Measurements from ENCODE around the gene TRPC4AP.

The TRPC4AP gene

DNA sequence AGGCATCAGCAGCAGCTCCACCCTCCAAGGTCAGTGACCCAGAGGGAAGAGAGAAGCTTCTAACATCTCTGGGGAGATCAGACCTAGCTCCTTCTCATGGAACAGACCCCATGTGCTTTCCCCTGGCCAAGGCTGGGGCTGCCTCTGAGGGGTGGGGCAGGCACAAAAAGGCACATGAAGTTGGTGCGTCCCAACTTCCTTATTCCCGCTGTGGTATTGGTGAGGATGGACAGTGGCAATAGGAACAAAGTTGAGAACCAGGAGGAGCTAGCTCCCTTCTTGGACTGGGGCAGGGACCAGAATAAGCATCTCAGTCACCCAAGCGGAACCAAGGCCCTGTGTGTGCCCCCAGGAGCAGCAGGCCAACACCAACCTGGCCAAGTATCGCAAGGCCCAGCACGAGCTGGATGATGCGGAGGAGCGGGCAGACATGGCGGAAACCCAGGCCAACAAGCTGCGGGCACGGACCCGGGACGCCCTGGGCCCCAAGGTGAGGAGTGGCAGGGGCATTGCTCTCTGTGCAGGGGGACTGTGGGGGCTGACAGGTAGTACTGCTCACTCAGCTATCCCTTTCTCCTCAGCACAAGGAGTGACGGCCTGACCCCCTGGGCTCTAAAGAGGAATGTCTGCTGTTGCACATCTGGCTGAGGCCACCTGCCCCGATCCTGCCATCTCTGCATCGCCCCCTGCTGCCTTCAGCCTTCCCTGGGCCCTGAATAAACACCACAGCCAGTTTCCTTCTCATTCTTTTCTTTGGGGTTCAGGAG, 90.8 kb downstream of the TRPC4AP start:
- no peak for DNase-seq (ENCODE audit: low spot score)

DNA sequence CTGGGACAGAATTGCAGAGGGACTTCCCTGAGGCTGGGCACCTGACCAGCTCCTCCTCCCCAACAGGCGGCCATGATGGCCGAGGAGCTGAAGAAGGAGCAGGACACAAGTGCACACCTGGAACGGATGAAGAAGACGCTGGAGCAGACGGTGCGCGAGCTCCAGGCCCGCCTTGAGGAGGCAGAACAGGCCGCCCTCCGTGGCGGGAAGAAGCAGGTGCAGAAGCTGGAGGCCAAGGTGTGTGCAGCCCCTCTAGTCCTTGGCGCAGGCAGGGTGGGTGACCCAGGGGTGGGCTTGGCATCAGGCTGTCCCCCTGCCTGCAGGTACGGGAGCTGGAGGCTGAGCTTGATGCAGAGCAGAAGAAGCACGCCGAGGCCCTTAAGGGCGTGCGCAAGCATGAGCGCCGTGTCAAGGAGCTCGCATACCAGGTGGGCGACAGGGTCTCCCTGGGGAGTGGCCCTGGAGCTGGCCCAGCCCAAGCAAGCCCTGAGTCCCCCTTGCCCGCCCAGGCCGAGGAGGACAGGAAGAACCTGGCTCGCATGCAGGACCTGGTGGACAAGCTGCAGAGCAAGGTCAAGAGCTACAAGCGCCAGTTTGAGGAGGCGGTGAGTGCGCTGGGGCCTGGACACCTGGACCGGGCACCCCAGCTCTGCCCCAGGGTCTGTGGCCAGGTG, 91.5 kb downstream of the TRPC4AP start:
- no peak for DNase-seq (ENCODE audit: low spot score)

DNA sequence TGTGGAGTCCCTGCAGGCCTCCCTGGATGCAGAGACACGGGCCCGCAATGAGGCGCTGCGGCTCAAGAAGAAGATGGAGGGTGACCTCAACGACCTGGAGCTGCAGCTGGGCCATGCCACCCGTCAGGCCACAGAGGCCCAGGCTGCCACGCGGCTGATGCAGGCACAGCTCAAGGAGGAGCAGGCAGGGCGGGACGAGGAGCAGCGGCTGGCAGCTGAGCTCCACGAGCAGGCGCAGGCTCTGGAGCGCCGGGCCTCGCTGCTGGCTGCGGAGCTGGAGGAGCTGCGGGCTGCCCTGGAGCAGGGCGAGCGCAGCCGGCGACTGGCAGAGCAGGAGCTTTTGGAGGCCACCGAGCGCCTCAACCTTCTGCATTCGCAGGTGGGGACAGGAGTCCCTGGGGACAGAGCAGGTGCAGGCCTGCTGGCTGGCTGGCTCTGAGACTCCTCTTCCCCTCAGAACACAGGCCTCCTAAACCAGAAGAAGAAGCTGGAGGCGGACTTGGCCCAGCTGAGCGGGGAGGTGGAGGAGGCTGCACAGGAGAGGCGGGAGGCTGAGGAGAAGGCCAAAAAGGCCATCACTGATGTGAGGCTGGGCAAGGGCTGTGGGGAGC, 92.2 kb downstream of the TRPC4AP start:
- DNase-seq (ENCODE audit: low spot score): no peak

DNA sequence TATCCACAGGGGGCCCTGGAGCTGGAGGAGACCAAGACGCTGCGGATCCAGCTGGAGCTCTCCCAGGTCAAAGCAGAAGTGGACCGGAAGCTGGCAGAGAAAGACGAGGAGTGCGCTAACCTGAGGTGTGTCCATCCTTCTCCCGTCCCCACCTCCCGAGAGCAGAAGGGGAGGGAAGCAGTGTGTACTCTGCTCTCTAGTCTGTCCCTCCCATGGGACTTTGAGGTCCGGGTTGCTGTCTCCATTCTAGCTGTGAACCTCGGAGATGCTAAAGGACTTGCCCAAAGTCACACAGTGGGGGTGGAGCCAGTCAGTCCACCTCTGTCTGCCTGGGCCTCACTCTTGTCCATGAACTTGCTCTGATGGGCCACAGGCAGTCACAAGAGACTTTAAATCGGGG, 92.8 kb downstream of the TRPC4AP start:
- DNase-seq (ENCODE audit: low spot score): no peak

DNA sequence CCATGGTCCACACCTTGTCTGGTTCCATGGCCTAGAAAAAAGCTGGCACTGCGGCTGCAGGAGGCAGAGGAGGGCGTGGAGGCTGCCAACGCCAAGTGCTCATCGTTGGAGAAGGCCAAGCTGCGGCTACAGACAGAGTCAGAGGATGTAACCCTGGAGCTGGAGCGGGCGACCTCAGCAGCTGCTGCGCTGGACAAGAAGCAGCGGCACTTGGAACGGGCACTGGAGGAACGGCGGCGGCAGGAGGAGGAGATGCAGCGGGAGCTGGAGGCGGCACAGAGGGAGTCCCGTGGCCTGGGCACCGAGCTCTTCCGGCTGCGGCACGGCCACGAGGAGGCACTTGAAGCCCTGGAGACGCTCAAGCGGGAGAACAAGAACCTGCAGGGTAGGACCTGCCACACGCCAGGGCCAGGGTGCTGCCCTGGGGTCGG, 93.6 kb downstream of the TRPC4AP start:
- no peak for DNase-seq (ENCODE audit: low spot score)

DNA sequence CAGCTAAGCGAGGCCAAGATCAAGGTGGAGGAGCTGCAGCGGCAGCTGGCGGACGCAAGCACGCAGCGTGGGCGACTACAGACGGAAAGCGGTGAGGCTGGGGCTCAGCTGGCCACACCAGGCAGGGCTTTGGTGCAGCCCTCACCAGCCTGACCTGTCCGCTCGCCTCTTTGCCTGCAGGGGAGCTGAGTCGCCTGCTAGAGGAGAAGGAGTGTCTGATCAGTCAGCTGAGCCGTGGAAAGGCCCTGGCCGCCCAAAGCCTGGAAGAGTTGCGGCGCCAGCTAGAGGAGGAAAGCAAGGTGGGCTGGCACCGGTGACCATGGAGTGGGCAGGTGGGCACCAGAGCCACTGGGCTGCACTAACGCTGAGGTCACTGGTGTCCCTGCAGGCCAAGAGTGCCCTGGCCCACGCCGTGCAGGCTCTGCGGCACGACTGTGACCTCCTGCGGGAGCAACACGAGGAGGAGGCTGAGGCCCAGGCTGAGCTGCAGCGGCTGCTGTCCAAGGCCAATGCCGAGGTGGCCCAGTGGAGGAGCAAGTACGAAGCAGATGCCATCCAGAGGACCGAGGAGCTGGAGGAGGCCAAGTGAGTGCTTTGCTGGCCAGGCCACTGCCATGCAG, 94.2 kb downstream of the TRPC4AP start:
- DNase-seq (ENCODE audit: low spot score): no peak

DNA sequence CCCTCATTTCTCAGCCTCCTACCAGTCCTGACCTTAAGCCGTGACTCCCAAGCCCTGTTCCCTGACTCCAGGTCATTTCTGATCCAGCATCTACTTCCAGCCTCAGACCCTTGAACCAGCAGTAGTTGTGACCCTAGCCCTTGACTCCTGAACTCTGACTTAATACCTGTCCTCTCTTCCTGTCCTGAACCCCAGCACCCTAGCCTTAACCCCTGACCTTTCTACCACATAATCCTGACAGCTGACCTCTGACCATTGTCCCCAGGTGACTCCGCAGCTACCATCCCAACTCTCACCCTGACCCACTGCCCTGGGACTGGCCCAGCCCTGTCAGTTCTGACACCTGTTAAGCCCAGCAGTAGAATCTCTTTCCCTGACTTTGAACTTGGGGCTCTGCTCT, 94.8 kb downstream of the TRPC4AP start:
- DNase-seq (ENCODE audit: low spot score): no peak

DNA sequence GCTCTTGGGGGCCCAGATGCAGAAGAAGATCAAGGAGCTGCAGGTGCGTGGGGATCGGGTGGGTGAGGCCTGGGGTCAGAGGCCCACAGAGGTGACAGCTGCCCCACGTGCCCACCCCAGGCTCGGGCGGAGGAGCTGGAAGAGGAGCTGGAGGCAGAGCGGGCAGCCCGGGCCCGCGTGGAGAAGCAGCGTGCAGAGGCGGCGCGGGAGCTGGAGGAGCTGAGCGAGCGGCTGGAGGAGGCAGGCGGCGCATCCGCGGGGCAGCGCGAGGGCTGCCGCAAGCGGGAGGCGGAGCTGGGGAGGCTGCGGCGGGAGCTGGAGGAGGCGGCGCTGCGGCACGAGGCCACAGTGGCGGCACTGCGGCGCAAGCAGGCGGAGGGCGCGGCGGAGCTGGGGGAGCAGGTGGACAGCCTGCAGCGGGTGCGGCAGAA, 95.5 kb downstream of the TRPC4AP start:
- DNase-seq (ENCODE audit: low spot score): no peak

DNA sequence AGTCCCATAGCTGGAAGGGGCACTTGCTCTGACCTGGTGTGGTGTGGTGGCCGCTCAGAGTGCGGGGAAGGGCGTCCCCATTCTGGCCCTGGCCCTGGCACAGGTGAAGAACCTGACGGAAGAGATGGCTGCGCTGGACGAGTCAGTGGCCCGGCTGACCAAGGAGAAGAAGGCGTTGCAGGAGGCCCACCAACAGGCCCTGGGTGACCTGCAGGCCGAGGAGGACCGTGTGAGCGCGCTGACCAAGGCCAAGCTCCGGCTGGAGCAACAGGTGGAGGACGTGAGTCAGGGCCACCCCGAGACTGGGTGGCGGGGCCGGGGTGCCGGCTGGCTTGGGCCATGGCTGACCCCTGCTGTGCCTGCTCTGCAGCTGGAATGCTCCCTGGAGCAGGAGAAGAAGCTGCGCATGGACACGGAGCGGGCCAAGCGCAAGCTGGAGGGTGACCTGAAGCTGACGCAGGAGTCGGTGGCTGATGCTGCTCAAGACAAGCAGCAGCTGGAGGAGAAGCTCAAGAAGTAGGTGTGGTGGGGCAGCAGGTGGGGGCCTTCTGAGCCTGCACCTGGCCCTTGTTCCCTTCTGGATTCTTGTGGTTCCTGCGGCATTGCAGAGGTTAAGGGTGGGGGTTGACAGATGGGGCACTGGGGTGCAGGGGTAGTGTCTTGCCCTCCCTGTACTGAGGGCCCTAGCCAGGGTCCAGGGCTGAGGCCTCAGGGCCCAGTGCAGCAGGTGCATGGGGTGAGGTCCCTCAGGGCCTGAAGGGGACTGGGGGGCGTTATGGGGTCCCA, 96.2 kb downstream of the TRPC4AP start:
- DNase-seq (ENCODE audit: low spot score): no peak

DNA sequence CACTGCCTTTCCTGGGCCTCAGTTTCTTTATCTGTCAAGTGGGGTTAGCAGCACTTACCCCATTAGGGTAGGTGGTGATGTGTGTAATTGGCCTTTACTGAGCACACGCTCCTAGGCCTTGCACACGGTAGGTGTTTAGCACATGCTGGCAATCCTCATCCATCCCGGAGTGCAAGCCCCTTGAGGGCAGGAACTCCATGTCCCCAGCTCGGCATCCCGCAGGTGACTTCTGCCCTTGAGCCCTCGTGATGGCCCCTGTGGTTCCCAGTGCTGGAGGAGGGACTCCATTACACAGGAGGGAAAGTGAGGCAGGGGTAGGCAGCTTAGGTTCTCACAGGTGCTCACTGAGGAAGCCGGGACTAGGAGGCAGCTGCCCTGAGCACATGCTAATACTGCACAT, 96.9 kb downstream of the TRPC4AP start:
- no peak for DNase-seq (ENCODE audit: low spot score)

DNA sequence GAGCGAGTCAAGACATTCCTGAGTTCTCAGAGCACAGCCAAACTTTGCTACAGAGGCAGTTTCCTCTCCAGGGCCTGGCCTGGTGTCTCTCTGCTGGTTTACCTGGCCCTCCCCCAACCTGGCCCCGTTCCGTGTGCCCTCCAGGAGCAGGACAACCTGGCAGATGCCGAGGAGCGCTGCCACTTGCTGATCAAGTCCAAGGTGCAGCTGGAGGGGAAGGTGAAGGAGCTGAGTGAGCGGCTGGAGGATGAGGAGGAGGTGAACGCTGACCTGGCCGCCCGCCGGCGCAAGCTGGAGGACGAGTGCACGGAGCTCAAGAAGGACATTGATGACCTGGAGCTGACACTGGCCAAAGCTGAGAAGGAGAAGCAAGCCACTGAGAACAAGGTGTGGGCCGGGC, 97.4 kb downstream of the TRPC4AP start:
- no peak for DNase-seq (ENCODE audit: low spot score)

DNA sequence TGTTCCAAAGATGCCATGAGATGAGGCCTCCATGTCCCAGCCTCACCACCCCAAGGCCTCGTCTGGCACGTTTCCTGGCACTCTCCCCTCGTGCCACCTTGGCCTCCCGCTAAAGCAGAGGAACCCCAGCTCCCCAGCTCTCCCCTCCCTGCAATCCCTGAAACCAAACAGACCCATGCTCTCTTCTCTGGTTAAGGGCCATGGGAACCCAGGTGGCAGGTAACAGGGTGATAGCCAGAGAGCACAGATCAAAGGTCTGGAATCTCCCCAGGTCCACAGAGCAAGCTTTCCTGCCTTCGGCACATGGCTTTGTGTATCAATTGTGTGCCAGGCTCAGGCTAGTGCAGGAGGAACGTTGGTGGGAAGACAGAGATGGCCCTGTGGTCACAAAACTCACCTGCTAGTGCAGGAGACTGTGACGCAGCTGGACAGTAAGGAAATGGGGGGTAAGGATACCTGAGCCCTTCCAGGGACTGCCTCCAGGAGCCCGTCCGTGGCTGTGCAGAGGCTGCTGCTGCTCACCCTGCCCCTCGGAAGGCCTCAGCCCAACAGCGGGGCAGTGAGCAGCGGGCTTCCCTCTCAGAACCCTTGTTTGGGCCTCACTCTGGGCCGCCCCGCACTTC, 98.0 kb downstream of the TRPC4AP start:
- no peak for DNase-seq (ENCODE audit: low spot score)

DNA sequence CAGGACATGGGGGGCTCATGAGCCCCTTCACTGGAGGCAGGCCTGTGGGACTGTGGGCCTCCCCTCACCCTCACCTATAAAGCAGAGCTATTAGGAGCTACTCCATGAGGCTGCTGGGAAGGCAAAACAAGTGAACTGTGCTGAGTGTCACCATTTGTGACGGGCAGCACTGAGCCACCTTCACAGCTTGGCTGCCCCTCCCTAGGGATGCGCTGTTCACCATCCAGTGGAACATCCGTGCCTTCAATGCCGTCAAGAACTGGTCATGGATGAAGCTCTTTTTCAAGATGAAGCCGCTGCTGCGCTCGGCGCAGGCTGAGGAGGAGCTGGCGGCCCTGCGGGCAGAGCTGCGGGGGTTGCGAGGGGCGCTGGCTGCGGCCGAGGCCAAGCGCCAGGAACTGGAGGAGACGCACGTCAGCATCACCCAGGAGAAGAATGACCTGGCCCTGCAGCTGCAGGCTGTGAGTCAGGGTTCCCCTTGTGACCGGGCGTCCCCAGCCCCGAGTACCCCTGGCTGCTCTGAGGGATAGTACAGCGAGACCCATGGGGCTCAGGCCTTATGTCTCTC, 98.6 kb downstream of the TRPC4AP start:
- no peak for DNase-seq (ENCODE audit: low spot score)

DNA sequence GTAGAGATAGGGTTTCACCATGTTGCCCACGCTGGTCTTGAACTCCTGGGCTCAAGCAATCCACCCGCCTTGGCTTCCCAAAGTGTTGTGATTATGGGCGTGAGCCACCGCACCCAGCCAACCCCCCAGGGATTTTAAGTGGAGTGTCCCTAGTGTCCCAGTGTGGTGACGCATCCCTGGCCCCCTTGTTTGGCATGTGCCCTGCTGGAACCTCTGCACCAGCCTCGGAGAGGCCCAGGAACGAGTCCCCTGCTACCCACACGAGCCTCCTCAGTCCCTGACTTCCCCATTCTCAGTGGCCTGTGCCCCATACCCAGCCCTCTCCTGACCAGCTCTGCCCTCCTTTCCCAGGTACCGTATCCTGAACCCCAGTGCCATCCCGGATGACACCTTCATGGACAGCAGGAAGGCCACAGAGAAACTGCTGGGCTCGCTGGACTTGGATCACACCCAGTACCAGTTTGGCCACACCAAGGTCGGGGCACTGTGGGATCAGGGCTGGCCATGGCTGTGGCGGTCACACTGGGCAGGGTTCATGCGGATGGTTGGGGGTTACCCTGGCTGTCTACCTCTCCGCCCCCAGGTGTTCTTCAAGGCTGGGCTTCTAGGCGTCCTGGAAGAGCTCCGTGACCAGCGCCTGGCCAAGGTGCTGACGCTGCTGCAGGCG, 99.7 kb downstream of the TRPC4AP start:
- no peak for DNase-seq (ENCODE audit: low spot score)

DNA sequence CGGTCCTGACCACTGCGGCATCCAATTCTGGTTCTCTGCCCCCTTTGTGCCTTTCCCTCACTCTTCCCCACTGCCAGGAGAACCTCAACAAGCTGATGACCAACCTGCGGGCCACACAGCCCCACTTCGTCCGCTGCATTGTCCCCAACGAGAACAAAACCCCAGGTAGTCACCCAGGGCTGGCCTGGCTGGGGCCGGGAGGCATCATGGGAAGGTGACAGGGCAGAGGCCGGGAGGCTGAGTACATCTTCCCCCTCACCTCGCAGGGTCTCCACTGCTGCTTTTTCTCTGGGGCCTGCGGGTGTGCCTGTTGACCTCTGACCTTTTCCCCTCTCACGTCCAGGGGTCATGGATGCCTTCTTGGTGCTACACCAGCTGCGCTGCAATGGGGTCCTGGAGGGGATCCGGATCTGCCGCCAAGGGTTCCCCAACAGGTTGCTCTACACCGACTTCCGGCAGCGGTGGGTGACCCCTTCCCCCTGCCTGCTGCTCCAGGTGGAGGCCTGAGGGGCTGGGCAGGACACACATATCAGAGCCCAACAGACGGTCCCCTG, 101.9 kb downstream of the TRPC4AP start:
- no peak for DNase-seq (ENCODE audit: low spot score)

DNA sequence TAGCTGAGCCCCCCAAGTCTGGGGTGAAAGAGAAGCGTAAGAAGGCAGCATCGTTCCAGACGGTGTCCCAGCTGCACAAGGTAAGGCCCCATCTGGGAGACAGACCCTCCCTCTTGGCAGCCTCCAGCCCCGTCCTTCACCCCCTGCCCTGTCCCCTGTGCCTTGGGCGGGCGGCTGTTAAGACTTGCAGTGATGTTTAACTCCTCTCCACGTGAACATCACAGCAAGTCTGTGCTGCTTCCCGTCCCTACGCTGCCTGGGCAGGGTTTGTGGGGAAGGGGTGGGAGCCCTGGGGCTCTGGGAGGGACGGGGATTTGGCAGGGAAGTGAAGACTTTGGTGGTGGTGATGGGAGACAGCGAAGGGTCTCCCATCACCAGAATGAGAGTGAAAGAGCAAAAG, 102.4 kb downstream of the TRPC4AP start:
- DNase-seq (ENCODE audit: low spot score): no peak

DNA sequence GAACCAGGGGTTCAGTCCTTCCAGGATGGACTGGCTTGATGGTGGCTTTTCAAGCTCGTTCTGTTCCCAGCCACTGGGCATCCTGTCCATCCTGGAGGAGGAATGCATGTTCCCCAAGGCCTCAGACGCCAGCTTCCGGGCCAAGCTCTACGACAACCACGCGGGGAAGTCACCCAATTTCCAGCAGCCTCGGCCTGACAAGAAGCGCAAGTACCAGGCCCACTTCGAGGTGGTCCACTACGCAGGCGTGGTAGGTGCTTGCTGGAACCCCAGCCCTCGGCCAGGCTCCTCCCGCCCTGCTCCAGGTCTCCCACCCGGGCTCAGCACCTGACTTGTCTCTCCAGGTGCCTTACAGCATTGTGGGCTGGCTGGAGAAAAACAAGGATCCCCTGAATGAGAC, 102.9 kb downstream of the TRPC4AP start:
- no peak for DNase-seq (ENCODE audit: low spot score)

DNA sequence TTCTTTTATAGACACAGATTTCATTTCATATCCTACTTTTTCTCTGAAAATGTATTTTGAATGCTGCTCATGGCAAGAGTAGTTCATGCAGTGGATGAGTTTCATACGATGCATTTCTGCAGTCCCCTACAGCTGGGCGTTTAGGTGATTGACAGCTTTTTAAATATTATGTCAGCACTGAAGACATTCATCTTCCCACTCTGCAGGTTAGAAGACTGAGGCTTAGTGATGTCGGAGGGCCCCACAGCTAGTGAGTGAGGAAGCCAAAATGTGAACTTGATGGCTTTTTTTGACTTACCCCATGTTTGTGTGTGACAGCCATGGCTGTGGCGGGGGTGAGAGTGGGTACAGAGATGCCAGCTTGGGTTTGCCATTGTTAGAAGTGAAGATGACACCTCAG, 103.5 kb downstream of the TRPC4AP start:
- DNase-seq (ENCODE audit: low spot score): no peak

DNA sequence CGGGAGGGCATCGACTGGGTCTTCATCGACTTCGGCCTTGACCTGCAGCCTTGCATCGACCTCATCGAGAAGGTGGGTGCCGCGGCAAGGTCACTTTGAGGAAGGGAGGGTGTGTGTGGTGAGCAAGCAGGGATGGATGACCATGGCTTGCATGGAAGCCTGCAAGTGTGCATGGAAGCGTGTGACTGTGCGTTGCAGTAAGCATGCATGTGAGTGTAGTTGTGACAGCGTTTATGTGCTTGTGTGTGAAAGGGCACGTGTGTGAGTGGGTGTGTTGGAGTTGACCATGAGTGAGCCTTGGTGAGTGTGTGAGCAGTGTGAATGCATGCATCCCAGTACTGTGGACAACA, 104.4 kb downstream of the TRPC4AP start:
- DNase-seq (ENCODE audit: low spot score): no peak
